WI38 (cell line): ENCODE measurements around the gene SDR9C7.
"Not testable (repeated sequence)": the region's sequence is repeated elsewhere in the genome, so short reads cannot be mapped to it uniquely, and the experiment has no call there.

Experiments
- H3K4me3 ChIP-seq: 2 replicates; pipeline ENCODE4 v1.5.1; 2011; ENCODE audit warnings: low read depth, mild to moderate bottlenecking, control low read depth, low read length
- CTCF ChIP-seq: IDR thresholded peaks from 2 replicates; pipeline ENCODE4 v1.5.1; 2012; ENCODE audit warnings: low read depth, mild to moderate bottlenecking, control low read depth, low read length

SDR9C7 gene

GRCh38 chr12:56880125-56880992, 53.8 kb downstream of the SDR9C7 start:
- no peak for TF ChIP-seq CTCF
- no peak overlapping the region for H3K4me3 ChIP-seq

- H3K4me3 ChIP-seq, result not testable (repeated sequence)
These were observed 54.7 kb downstream of the SDR9C7 start for GRCh38 chr12:56879240-56880124.

- no peak for TF ChIP-seq CTCF
- H3K4me3 ChIP-seq, result no peak overlapping the region
These were observed 56.2 kb downstream of the SDR9C7 start for GRCh38 chr12:56878010-56878339.

GRCh38 chr12:56877195-56878009, 56.8 kb downstream of the SDR9C7 start:
- no peak for TF ChIP-seq CTCF
- H3K4me3 ChIP-seq, result no peak overlapping the region

GRCh38 chr12:56874821-56875220, 59.4 kb downstream of the SDR9C7 start:
- no peak for TF ChIP-seq CTCF
- H3K4me3 ChIP-seq, result no peak overlapping the region

GRCh38 chr12:56873382-56873781, 60.8 kb downstream of the SDR9C7 start:
- no peak overlapping the region for H3K4me3 ChIP-seq
- no peak for TF ChIP-seq CTCF
